GM18519 (cell line): Measurements from ENCODE around the gene ZDHHC17.
"Not testable (repeated sequence)": the region's sequence is repeated elsewhere in the genome, so short reads cannot be mapped to it uniquely, and the experiment has no call there.

Experiments used
- ATAC-seq: cut with Tn5 transposase; IDR thresholded peaks from one replicate; pipeline ENCODE4 v1.9.1; 2021; ENCODE audit warnings: mild to moderate bottlenecking, moderate library complexity; ENCODE audit not compliant: unreplicated experiment, low FRiP score

Gene ZDHHC17

GRCh38 chr12:76764856-76765255 lies 941 bp downstream of the ZDHHC17 start:
- no peak for ATAC-seq

GRCh38 chr12:76765598-76765997 lies 1.7 kb downstream of the ZDHHC17 start:
- ATAC-seq, result no peak

GRCh38 chr12:76766161-76766560 lies 2.2 kb downstream of the ZDHHC17 start:
- no peak for ATAC-seq

GRCh38 chr12:76768576-76768975 lies 4.7 kb downstream of the ZDHHC17 start:
- no peak for ATAC-seq

GRCh38 chr12:76777765-76778216 lies 13.9 kb downstream of the ZDHHC17 start:
- peak; percentile 98 for ATAC-seq

GRCh38 chr12:76778364-76778763 lies 14.4 kb downstream of the ZDHHC17 start:
- no peak for ATAC-seq

- not testable (repeated sequence) for ATAC-seq
Observed at GRCh38 chr12:76779310-76779709, 15.4 kb downstream of the ZDHHC17 start.

- ATAC-seq, result no peak
Observed at GRCh38 chr12:76781321-76781720, 17.4 kb downstream of the ZDHHC17 start.

GRCh38 chr12:76782526-76782925 lies 18.6 kb downstream of the ZDHHC17 start:
- ATAC-seq, result no peak

- ATAC-seq, result no peak
Observed at GRCh38 chr12:76784600-76785051, 20.7 kb downstream of the ZDHHC17 start.

GRCh38 chr12:76785407-76785806 lies 21.5 kb downstream of the ZDHHC17 start:
- ATAC-seq, result no peak

- no peak for ATAC-seq
Observed at GRCh38 chr12:76786986-76787385, 23.1 kb downstream of the ZDHHC17 start.

- ATAC-seq, result no peak
Observed at GRCh38 chr12:76787689-76788088, 23.8 kb downstream of the ZDHHC17 start.

- no peak for ATAC-seq
Observed at GRCh38 chr12:76789335-76790050, 25.6 kb downstream of the ZDHHC17 start.

GRCh38 chr12:76790564-76791552 lies 26.9 kb downstream of the ZDHHC17 start:
- ATAC-seq, result no peak

GRCh38 chr12:76792828-76793227 lies 28.9 kb downstream of the ZDHHC17 start:
- ATAC-seq, result no peak

GRCh38 chr12:76798864-76799263 lies 34.9 kb downstream of the ZDHHC17 start:
- no peak for ATAC-seq

- no peak for ATAC-seq
Observed at GRCh38 chr12:76799362-76799761, 35.4 kb downstream of the ZDHHC17 start.

GRCh38 chr12:76802060-76802459 lies 38.1 kb downstream of the ZDHHC17 start:
- no peak for ATAC-seq

- ATAC-seq, result no peak
Observed at GRCh38 chr12:76804435-76804976, 40.6 kb downstream of the ZDHHC17 start.
